Fibroblast of skin of back (primary cell): ENCODE data around the gene KLF16.

Experiments
- DNase-seq: peaks from one replicate; pipeline ENCODE4 v3.0.0-alpha.2; 2013

Gene KLF16

DNA sequence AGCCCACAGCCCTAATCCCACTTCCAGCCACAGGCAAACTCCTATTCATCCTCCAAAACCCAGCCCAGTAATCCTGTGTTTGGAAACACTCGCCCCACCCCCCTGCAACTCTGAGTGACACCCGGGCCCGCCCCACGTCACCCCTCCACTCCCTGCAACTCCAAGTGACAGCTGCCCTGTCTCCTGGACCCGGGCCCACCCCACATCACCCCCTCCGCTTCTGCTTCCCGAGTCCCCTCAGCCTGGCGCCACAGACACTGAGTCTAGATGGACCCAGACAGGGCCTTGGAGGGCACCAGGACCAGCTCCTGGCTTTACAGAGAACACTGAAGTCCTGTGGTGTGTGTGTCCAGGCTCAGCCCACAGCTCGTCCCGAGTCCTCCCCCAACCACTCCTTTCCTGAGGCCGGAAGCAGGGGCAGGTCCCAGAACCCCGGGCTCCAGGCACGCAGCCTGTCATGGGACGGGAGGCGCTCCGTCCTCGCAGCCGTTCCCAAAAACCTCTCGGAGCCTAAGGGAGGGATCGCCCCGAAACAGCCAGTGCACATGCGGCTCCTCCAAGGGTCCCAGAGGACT, 22.8 kb downstream of the KLF16 start:
- no peak for DNase-seq

DNA sequence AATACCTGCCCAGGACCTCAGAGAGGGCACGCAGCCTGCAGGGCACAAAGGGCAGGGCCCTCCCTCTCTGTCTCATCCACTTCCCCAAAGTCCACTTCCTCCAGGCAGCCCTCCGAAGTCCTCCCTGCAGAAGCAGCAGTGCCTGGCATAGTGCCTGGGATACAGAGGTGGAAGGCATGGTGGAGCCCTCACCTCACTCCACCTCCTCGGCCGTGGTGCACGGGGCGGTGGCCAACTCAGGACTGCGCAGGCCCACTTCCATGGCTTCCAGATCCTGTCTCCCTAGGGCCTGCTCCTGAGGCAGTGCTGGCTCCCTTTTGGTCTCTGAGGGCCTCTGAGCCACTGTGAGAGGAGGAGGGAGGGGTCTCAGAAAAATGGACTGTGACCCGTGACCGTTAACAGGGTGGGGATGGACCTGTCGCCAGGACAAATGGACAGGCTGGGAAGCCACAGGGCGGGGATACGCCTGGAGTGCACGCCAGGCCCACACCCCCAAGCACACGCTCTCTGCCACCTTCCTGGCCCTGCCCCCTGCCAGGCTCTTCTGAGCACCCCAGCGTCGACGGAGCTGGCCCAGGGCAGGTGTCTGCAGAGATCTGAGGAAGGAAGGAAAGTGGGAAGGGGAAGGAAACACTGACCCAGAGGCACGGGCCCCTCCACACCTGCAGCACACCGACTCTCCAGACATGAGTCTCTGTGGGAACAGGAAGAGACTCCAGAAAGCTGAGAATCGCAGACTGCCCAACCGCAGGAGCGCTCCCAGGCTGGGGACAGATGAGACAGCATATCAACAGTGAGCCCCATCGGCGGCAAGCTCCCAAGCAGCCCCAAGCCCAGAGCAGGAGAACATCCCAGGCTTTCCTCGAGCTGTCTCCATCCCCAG, 23.5 kb downstream of the KLF16 start:
- no peak for DNase-seq

DNA sequence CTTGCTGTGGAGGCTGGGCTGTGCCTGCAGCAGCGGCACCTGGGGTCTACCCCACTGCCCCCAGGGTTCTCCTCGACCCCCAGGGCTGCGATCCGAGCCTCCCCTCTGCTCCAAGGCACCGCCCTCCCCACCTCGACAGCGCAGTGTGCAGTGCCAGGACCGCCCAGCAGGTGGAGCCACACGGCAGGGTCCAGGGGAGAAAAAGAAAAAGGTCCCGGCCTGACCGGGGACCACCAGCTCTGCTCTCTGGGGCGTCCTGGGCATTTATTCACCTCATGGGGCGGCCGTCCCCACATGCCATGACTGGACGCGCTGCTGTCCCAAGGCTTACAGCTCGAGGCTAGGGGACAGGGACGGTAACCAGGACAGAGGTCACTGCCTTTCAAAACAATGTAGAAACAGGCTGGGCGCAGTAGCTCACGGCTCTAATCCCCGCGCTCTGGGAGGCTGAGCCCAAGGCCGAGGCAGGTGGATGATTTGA, 25.7 kb downstream of the KLF16 start:
- peak; percentile 32 for DNase-seq

DNA sequence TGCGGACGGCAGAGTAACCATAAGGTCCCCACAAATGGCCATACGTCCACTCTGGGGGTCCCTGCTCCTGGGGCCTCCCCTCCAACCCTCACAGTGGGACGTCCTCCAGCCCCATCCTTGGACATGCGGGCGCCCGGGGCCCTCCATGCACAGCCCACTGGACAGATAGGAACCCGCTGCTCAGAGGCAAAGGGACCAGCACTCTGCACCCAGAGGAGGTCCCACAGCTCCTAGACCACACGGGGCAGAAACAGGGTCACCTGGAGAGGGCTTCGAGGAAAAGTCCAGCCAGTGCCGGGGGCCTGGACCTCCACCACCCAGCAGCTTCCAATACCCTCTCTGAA, 26.2 kb downstream of the KLF16 start:
- no peak for DNase-seq

DNA sequence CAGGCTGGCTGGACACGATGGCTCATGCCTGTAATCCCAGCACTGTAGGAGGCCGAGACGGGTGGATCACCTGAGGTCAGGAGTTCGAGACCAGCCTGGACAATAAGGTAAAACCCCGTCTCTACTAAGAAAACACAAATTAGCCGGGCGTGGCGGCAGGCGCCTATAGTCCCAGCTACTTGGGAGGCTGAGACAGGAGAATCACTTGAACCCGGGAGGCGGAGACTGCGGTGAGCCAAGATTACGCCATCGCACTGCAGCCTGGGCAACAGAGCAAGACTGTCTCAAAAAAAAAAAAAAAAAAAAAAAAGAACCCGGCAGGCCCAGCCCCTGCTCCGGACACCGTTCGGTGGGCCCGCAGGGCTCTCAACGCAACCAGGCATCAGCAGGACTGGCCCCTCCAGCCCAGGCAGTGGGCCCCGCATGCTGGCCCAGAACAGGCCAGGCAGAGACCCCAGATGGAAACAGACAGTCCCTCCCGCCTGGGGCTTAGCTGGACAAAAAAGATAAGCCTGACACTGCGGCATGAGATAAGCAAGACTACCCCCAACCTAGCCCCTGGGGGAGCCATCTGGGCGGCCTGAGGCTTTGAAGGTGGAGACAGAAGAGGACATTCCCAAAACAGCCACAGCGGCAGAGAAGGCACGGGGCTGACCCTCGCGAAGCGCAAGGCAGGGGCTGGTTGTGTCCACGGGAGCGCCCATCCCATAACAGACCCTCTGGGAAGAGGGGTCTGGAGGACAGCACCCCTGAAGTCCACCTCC, 26.7 kb downstream of the KLF16 start:
- DNase-seq, result no peak

DNA sequence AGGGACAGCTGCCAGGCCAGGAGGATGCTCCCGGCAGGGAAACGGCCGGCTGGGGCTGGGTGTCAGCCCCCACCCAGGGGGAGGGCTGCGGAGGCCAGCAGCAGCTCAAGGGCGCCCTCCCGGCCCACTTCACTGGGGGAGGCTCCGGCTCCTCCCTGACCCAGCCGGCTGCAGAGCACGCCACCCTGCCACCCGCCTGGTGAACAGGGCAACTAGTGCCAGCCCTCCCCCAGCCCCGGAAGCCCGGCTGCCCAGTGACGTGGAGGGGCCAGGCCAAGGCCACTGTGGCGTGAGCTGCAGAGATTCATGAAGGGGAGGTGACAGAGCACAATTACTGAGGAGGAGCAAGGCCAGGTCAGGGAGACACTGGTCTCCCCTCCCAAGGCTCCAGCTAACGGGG, 29.8 kb downstream of the KLF16 start:
- no peak for DNase-seq

DNA sequence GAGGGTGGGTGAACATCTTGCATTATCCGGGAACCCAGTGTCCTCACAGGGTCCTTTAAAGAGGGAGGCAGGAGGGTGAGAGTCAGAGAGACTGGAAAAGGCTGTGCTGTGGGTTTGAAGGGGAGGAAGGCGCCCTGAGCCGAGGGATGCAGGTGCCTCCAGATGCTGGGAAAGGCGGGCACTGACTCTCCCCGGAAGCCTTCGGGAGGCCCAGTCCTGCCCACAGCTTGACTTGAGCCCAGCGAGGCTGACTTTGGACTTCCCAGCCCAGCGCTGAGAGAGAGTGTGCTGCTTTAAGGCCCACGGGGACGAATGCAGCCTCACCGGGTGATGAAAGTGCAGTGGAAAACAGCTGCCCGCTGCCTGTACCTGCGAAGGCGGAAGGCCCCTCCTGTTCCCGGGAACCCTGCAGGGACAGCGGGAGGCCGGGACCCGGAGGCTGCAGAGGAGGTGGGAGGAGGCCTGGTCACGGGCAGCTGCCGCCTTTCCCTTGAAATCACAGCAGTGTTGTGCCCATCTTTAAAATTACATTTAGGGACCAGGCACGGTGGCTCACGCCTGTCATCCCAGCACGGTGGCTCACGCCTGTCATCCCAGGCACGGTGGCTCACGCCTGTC, 31.2 kb downstream of the KLF16 start:
- DNase-seq, result no peak

DNA sequence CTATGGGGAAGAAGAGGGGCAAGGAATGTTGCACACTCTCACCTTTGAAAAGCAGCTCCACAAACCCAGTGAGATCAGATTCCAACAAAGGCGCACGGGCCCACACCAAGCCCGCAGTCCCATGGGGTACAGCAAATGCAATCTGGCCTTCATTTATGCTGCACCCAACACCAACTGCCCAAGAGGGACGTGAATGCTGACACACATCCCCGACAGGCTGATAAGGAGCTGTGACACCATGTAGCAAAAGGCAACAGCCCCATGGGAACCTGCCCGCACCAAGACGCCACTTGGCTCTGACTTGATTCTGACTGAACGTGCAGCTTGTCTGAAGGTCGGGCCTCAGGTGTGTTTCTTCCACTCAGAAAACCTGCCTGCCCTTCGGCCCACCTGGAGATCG, 32.4 kb downstream of the KLF16 start:
- no peak for DNase-seq

DNA sequence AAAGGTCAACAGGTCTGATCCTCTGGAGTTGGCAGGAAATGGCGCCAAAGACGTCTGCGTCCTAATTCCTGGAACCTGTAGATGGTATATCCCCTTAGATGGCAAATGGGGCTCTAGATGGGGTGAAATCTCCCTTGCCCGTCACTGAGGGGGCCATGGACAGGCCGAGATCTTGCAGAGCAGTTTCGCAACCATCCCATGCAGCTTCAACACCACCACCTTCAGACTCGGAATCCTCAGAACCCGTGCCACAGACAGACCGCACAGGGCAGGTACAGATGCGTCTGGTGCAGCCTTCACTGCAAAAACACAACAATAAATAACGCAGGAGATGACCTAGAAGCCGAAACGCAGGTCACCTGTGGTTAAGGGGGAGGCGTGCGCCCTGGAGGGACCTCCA, 32.8 kb downstream of the KLF16 start:
- DNase-seq, result no peak

DNA sequence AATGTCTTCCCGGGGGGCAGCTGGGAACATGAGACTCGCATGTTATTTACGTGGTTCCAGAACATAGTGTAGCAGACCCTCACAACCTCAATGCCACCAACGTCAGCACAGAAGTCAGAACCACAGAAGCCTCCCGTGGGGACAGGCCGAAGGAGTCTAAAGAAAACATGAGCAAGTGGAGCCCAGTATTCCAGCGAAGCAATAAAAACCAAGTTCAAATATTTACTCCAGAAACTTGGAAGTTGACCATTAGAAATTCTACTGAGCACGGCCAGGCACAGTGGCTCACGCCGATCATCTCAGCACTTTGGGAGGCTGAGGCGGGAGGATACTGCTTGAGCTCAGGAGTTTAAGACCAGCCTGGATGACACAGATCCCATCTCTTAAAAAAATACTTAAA, 33.4 kb downstream of the KLF16 start:
- DNase-seq, result no peak

DNA sequence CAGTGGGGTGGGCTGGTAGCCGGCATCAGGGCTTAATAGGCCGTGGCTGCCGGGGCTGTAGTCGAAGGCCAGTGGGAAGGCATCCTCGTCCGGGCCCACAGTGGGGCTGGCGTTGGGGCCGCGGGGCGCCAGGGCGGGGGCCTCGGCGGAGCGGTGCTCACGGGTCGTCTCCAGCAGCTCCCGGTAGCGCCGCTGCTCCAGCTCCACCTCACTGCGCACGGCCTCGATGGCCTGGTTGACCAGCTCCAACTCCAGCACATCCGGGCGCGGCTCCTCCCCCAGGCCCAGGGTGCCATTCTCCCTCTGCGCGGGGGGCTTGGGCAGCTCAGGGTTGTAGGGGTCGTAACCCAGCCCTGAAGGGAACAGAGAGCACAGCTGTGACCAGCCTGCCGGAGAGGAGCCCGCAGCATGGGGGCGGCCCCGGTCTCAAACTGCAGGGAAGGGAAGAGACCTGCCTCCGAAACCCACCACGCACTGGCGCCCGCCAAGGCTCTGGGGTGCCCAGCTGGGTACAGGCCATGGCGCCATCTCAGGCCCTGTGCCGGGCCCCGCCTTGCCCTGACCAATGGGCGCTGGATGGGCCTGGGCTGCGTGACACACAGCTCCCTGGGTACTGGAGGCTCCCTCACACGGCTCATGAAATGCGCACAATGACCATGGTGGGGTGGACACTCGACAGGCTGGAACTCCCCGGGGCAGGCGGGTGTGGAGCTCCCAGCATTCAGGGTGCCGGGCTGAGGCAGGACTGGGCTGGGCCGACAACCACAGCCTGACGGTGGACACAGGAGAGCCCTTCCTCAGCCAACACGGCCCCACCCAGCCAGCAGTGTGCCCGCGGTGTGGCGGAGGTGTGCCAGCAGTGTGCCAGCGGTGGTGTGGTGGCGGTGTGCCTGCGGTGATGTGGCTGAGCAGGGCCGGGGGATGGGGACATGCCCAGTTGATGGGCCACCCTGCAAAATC, 34.8 kb downstream of the KLF16 start:
- no peak for DNase-seq

DNA sequence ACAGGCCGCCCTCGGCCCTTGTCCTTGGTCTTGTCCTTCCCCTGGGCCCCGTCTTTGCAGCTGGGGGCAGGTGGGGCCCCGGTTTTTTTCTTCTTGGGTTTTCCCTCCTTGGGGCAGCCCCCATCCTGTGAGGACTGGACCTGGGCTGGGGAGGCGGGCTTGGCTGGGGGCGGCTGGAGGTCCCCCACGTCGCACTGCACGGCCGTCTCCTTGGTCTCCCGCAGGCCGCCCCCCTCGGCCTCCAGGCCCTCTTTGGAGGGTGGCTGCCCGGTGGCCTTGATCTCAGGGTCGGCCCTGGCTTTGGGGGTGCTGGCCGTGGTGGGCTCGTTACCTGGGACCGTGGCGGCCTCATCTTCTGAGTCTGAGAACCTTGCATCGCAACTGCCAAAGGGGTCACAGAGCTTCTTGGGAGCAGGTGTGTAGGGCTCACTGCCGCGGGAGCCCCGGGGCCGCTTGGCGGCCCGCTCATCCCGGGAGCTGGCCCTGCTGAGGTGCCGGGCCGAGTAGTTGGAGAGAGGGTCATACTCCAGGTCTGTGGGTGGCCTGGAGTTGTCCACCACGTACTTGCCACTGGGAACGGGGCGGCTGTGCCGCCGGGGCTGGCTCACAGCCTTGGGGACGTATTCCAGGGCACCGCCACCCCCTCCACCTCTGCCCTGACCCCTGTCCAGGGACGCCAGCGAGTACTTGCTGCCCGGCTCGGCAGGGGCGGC, 35.7 kb downstream of the KLF16 start:
- DNase-seq, result no peak

DNA sequence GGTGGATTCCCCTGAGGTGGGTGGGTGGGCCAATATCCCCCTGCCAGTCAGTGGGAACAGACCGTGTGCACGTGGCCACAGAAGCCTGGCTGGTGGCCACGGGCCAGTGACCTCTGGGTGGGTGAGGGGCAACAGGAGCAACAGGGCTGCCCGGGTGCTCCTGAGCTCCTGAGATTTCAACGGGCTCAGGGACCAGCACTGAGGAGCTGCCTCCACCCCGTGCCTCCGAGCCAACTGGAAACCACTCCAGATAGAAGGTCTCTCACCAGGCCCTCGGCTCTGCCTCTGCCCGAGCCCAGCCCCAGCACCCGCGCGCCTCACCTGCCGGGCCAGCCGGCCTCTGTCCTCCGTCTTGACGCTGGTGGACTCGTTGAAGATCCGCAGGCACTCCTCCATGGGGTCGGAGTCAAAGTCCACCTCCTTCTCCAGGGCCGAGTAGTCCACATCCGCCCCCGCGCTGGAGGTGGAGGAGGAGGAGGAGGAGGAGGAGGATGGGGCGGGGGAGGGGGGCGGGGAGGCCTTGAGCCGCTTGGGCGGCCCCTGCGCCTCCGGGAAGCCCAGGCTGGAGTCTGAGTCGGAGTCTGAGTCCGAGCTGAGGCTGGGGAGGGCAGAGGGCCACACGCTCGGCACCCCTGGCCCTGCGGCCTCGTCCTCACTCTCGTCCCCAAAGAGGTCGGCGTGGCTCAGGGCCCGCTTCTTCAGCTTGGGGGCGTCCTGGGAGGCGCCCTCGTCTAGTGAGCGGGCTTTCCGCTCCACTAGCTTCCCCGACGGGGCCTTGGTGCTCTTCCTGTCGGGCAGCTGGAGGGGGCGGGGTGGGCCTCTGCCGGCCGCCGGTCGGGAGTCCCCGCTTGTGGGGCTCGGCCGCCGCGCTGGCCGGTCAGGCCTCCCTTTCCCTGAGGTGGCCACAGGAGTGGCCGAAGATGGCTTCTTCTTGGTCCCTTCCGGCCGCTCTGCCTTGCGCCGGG, 36.5 kb downstream of the KLF16 start:
- DNase-seq, result no peak

DNA sequence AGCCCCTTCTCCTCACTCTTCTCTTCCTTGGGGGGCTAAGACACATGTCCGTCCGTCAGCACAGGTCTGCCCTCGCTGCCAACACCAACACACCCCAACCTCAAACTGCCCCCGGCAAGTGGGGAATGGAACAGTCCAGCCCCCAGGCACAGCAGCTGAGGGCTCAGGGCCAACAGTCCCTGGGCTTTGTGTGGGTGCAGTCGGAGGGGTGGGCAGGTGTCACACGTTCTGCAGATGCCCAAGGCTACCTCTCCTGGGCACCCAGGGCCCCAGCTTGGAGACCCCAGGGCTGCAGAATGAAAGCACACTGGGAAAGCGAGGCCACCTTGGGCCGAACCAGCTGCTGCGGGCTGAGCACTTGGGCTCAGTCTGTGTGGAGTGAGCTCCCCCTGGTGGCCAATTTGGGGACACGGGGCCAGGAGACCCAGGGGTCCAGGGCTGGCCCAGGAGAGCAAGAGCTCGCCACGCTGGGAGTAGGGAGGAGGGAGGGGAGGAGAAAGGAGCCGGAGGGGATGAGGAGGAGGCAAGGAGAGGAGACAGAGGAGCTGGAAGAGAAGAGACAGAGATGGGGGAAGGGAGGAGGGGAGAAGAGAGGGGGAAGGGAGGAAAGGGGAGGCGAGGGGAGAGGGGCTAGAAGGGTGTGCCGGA, 37.3 kb downstream of the KLF16 start:
- peak; percentile 62 for DNase-seq

DNA sequence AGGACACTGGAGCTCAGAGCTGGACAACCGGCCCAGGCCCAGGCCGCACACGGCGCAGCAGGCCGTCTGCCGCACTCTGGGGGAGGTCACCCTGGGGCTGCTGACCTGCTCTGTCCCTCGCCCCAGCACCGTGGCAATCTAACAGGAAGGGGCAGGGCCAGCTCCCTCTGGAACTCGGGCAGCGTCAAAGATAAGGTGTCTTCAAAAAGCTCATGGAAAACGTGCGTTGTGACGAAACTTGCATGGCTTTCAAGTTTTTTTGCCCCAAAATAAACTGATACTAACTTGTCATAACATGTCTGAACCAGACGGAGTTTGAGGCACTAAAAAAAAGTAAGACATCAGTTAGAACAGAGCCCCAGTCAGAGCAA, 39.1 kb downstream of the KLF16 start:
- DNase-seq, result no peak

DNA sequence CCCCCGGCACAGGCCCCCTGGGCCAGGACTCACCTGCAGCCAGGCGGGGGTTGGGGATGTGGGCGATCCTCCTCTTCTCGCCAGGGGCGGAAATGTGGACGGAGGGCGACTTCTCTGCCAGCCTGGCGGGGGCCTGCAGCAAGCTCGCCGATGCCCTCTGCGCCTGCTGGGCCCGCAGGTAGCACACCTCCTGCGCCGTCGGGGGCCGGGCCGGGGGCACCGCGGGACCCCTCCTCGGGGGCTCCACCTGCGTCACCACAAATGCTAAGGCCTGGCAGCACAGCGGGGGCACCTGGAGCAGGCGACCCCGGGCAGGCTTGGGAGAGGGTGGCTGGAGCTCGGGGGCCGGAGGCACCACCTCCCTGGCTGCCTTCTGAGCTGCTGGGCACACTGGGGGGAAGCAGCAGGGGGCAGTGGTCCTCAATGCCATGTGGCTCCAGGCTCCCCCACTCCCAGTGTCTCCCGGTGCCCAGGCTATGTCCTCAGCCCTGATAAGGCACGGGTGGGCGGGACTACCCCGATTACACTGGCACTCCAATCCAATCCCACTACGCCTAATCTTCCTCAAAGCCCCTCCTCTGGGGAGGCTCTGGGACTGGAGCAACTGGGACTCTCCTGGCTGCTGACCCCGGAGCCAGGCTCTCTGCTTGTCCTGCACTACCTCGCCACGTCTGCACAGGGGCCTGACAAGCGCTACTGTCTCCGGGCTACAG, 39.7 kb downstream of the KLF16 start:
- no peak for DNase-seq

DNA sequence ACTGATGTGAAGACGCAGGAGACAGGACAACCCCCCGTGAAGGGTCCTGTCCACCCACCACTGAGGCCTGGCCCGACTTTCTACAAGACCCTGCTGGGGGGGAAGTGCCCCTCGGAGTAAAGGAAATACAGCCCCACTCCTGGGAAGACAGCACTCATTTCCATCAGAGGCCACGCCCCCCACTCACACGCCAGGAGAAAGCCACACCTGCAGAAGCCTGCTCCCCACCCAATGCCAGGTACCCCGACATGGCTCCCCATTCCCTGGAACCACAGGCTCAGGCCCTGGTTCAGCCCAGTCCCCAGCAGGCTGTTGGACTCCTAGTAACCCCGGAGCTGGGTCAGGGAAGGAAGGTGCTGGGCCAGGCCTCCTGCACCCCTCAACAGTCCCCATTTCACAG, 40.4 kb downstream of the KLF16 start:
- DNase-seq, result no peak

DNA sequence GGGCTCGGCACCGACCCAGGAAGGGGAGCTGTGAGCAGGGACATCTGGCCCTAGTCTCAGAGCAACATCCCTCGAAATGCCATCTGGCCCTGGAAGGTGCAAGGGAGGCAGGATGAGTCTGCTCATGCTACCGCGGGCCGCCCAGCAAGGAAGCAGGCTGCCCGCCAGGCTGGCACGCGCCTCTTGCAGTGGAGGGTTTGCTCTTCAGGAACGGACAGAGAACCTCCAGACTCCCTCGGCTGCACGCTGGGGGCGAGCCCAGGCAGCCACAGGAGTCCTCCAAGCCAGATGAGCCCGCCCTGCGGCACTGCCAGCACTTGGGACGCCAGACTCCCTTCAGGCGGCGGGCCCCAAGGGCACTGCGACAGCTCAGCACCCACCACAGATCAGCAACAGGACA, 41.2 kb downstream of the KLF16 start:
- DNase-seq, result no peak
